Bronchial epithelial cell (primary cell): ENCODE results near the gene EGFL7. TPM values are rescaled to one million over a fixed set of nuclear protein-coding genes. Genes with fewer than 3 reads are reported as not detected.
"Not testable (repeated sequence)": the region's sequence is repeated elsewhere in the genome, so short reads cannot be mapped to it uniquely, and the experiment has no call there.

Experiments used
- DNase-seq: peaks from one replicate; pipeline ENCODE4 v3.0.0-alpha.2; 2010; ENCODE audit warnings: low read depth
- FAIRE-seq: peaks from 2 replicates; lab custom pipeline; 2011; peaks lifted over from hg19 to GRCh38; lab: Jason Lieb, UNC
- H3K27me3 ChIP-seq: 2 replicates; pipeline ENCODE4 v1.5.1; 2011; ENCODE audit warnings: low read length; ENCODE audit not compliant: control insufficient read depth, insufficient read depth
- H3K36me3 ChIP-seq: 2 replicates; pipeline ENCODE4 v1.5.1; 2011; ENCODE audit warnings: low read length; ENCODE audit not compliant: control insufficient read depth, insufficient read depth
- H3K4me3 ChIP-seq: 2 replicates; pipeline ENCODE4 v1.5.1; 2011; ENCODE audit warnings: mild to moderate bottlenecking, low read depth, low read length, control low read depth
- total RNA-seq: library from RNA; depleted of rRNA; stranded (reverse); fragments of >200 nt; gene quantifications from 2 replicates; pipeline ENCODE4 v1.2.1, GENCODE V29; 2014
- TF ChIP-seq, protein P1 (sequence below): IDR thresholded peaks from 2 replicates; pipeline ENCODE4 v1.5.1; 2011; ENCODE audit warnings: mild to moderate bottlenecking, moderate library complexity, low read length, control low read depth, inconsistent platforms; ENCODE audit not compliant: insufficient read depth, severe bottlenecking

EGFL7 gene
- total RNA-seq, 1 donor from 2014 or later: 11.8 TPM

DNA sequence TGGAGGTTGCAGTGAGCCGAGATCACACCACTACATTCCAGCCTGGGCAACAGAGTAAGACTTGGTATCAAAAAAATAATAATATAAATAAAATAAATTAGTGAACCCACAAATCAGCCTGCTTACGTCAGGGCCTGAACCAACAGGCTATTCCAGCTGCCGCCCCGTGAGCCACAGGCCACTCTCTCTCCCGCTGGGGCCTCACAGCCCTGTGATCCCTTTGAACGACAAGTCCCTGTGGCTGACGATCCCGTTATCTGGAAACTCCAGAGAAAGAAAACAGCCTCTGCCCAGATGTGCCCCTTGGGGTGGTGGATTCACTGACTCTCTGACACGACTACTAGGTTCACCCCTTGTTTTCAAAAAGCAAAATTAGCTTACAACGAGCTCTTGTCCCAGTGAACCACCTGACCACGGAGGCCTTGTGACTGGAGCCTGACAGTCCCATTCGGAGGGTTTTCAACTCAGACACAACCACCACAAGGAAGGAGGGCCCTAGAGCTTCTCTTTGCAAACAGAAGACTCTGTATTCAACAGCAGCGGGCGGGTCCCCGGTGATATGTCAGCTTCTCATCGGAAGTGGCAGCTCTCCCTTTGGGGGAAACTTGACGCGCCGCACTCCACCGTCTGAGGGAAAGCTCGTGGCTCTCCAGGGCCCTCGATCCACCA is 45.3 kb downstream of the EGFL7 start:
- no peaks in the 10 kb centered on the region for H3K36me3 ChIP-seq
- DNase-seq: no peak
- peaks cover 4% of the 10 kb centered on the region for H3K27me3 ChIP-seq
- TF ChIP-seq, protein P1, sequence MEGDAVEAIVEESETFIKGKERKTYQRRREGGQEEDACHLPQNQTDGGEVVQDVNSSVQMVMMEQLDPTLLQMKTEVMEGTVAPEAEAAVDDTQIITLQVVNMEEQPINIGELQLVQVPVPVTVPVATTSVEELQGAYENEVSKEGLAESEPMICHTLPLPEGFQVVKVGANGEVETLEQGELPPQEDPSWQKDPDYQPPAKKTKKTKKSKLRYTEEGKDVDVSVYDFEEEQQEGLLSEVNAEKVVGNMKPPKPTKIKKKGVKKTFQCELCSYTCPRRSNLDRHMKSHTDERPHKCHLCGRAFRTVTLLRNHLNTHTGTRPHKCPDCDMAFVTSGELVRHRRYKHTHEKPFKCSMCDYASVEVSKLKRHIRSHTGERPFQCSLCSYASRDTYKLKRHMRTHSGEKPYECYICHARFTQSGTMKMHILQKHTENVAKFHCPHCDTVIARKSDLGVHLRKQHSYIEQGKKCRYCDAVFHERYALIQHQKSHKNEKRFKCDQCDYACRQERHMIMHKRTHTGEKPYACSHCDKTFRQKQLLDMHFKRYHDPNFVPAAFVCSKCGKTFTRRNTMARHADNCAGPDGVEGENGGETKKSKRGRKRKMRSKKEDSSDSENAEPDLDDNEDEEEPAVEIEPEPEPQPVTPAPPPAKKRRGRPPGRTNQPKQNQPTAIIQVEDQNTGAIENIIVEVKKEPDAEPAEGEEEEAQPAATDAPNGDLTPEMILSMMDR: no peak
- FAIRE-seq: no peak
- no peak overlapping the region for H3K4me3 ChIP-seq

DNA sequence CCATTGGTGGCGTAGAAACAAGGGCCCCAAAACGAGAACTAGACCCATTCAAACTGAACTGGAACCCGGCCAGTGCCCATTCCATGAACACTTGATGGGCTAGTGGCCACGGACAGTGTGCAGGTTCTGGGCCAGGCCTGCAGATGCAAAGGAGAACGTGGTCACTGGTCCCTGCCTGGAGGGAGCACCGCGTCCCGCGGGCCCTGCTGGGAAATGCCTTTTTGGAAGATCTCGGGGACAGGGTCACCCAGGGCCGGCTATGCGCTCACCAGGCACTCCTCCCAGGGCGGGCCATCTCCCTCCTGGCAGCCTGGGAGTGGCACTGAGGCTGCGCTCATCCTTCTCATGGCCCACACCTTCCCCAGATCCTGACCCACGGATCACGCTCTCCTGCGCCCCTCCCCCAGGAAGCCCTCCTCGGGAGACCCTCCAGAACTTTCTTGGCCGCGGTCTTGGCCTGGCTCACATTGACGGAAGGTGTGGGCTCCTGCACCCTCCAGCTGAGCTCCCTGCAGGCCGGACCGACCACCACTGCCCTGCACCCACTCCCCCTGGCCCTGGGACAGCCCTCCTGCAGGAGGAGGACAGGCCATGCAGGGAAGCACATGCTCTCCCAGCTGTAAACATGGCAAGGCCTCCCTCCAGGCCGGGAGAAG is 46.9 kb downstream of the EGFL7 start:
- TF ChIP-seq, protein P1: no peak

DNA sequence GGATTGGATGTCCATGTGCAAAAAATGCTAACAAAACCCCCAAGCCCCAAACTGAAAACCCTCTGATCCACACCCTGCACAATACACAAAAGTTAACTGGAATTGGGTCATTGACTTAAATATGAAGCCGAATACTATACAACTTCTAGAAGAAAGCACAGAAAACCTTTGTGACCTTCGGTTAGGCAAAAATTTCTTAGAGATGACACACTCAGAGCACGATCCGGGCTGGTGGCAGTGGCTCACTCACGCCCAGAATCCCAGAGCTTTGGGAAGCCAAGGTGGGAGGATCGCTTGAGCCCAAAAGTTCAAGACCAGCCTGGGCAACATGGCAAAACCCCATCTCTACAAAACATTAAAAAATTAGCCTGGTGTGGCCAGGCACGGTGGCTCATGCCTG is 47.8 kb downstream of the EGFL7 start:
- DNase-seq: no peak
- TF ChIP-seq, protein P1: no peak
- no peak for FAIRE-seq
- peaks cover 7% of the 10 kb centered on the region for H3K27me3 ChIP-seq
- H3K36me3 ChIP-seq: no peaks in the 10 kb centered on the region
- no peak overlapping the region for H3K4me3 ChIP-seq

More for the DNA sequence above, 46.9 kb downstream of the EGFL7 start:
- peaks cover 7% of the 10 kb centered on the region for H3K27me3 ChIP-seq
- no peak overlapping the region for H3K4me3 ChIP-seq
- no peak for FAIRE-seq
- DNase-seq: no peak
- H3K36me3 ChIP-seq: no peaks in the 10 kb centered on the region

DNA sequence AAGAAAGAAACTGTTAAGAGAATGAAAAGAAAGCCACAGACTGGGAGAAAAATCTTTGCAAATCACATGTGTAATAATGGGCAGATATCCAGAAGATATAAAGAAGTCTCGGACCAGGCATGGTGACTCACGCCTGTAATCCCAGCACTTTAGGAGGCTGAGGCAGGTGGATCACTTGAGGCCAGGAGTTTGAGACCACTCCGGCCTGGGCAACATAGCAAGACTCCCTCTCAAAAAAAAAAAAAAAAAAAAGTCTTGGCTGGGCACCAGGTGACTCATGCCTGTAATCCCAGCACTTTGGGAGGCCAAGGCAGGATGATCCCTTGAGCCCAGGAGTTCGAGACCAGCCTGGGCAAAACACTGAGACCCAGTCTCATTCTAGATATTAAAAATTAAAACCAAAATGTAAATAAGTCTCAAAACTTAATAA is 48.5 kb downstream of the EGFL7 start:
- H3K4me3 ChIP-seq, H3K36me3 ChIP-seq, FAIRE-seq, H3K27me3 ChIP-seq: not testable (repeated sequence)
- peak; percentile 31 for DNase-seq

DNA sequence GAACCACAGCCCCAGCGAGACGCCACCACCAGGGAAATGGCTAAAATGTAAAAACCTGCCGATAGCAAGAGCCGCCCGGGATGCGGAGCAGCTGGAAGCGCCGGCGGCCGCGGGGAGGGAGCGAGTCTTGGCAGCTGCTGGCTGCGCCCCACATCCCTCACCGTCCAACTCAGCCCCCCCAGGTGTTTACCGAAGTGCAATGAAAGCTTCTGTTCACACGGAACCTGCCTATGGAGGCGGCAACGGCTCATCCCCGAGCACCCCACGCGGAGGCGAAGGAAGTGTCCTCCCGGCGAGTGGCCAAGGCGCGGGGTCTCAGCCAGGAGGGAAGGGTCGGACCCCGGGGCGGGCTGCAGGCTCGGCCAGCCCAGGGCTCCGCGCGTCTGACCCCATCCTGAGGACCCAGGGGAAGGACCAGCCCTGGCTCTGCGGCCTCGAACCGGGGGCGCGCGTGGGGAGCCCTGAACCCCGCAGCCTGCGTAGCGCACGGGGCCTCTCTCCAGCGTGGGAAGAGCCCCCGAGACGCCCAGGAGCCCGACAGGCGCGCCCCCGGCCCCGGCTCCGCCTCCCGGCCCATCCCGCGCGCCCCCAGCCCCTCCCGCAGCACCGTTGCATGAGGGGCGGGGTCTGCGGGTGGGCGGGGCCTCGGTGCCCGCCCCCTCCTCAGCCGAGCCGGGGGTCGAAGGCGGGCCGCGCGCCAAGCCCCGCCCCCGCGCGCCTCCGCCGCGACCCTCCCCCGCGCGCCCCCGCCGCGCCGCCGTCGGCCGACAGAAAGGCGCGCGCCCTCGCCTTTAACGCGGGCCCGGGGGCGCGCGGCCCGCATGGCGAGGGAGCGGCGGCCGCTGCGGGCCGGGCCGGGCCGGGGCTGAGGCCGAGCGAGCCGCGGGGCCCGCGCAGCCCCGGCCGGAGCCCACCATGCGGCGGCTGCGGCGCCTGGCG is 49.3 kb downstream of the EGFL7 start, which contains the start of gene DIPK1B:
Gene DIPK1B, plus strand, starts transcription at position 822 of the 939 bp plus-strand sequence. Its CDS starts 94 bp downstream, at position 916.
- peak within 1 kb of the TSS; percentile 17 for H3K4me3 ChIP-seq
- no peaks in the 10 kb centered on the region for H3K36me3 ChIP-seq
- TF ChIP-seq, protein P1: no peak
- FAIRE-seq (no peak), DNase-seq (no peak)
- H3K27me3 ChIP-seq: peaks cover 7% of the 10 kb centered on the region
